IMR-90 (cell line): ENCODE data around the gene TMTC1. TPM values are rescaled to one million over a fixed set of nuclear protein-coding genes. Genes with fewer than 3 reads are reported as not detected.

ENCODE experiments used
- ATAC-seq: fragments of 200-7000 bp; cut with Tn5 transposase; 2 replicates; pipeline ENCODE4 v1.9.1; 2020; ENCODE audit warnings: low read depth, mild to moderate bottlenecking, moderate library complexity
- BruUV-seq: library from RNA; stranded (reverse); fragments of 400-500 nt; replicated peaks from 2 replicates; lab custom pipeline; 2021; lab: Mats Ljungman, UMichigan
- CTCF ChIA-PET: fragments of 300-600 bp; formaldehyde crosslinking; extraction: SDS; loops from one replicate; lab custom pipeline; 2021; ENCODE audit warnings: antibody characterized with exemption; lab: Yijun Ruan, JAX
- POLR2A ChIA-PET: fragments of 300-600 bp; sonication (Branson Sonifier 250); formaldehyde crosslinking; loops from one replicate; lab custom pipeline; 2022; ENCODE audit warnings: antibody characterized with exemption; ENCODE audit not compliant: unreplicated experiment; lab: Charles Lee
- DNase-seq: peaks from one replicate; pipeline ENCODE4 v3.0.0; 2013
- H2AFZ ChIP-seq: replicated peaks from 2 replicates; pipeline ENCODE3; 2013; ENCODE audit warnings: low read length, mild to moderate bottlenecking; ENCODE audit not compliant: poor library complexity
- H2AK5ac ChIP-seq: 2 replicates; pipeline ENCODE4 v1.6.1; 2013; ENCODE audit warnings: low read depth, low read length, inconsistent platforms
- H2AK9ac ChIP-seq: replicated peaks from 2 replicates; pipeline ENCODE3; 2013; ENCODE audit warnings: mild to moderate bottlenecking, low read depth, low read length, moderate library complexity; ENCODE audit not compliant: poor library complexity
- H2BK120ac ChIP-seq: 2 replicates; pipeline ENCODE4 v1.6.1; 2013; ENCODE audit warnings: low read depth, low read length, inconsistent platforms
- H2BK15ac ChIP-seq: 3 replicates; pipeline ENCODE4 v1.6.1; 2013; ENCODE audit warnings: low read depth, low read length, inconsistent platforms
- H2BK20ac ChIP-seq: 2 replicates; pipeline ENCODE4 v1.6.1; 2013; ENCODE audit warnings: low read depth, mild to moderate bottlenecking, inconsistent platforms, low read length, moderate library complexity
- H2BK5ac ChIP-seq: 2 replicates; pipeline ENCODE4 v1.6.1; 2013; ENCODE audit warnings: mild to moderate bottlenecking, low read depth, low read length, inconsistent platforms; ENCODE audit not compliant: poor library complexity, severe bottlenecking
- H3K14ac ChIP-seq: replicated peaks from 2 replicates; pipeline ENCODE4 v1.6.1; 2013; ENCODE audit warnings: low read depth, low read length, inconsistent platforms
- H3K18ac ChIP-seq: 2 replicates; pipeline ENCODE4 v1.6.1; 2013; ENCODE audit warnings: low read depth, low read length, control low read depth
- H3K23ac ChIP-seq: 2 replicates; pipeline ENCODE4 v1.6.1; 2013; ENCODE audit warnings: low read depth, low read length, inconsistent platforms
- H3K27ac ChIP-seq: 2 replicates; pipeline ENCODE4 v1.5.1; 2013; ENCODE audit warnings: mild to moderate bottlenecking, control low read depth, low read length; ENCODE audit not compliant: insufficient read depth
- H3K27me3 ChIP-seq: 2 replicates; pipeline ENCODE4 v1.6.1; 2013; ENCODE audit warnings: low read length; ENCODE audit not compliant: control insufficient read depth, insufficient read depth
- H3K36me3 ChIP-seq: 2 replicates; pipeline ENCODE4 v1.6.1; 2013; ENCODE audit warnings: low read length, mixed read lengths; ENCODE audit not compliant: control insufficient read depth, insufficient read depth
- H3K4ac ChIP-seq: 2 replicates; pipeline ENCODE4 v1.6.1; 2013; ENCODE audit warnings: low read depth, low read length, inconsistent platforms
- H3K4me1 ChIP-seq: 2 replicates; pipeline ENCODE4 v1.6.1; 2013; ENCODE audit warnings: low read length, mixed read lengths; ENCODE audit not compliant: control insufficient read depth, insufficient read depth
- H3K4me2 ChIP-seq: 2 replicates; pipeline ENCODE4 v1.6.1; 2013; ENCODE audit warnings: low read depth, mild to moderate bottlenecking, control low read depth, low read length, moderate library complexity
- H3K4me3 ChIP-seq: 2 replicates; pipeline ENCODE4 v1.5.1; 2013; ENCODE audit warnings: low read depth, mild to moderate bottlenecking, control low read depth, low read length, moderate library complexity; ENCODE audit not compliant: insufficient read depth
- H3K56ac ChIP-seq: 2 replicates; pipeline ENCODE4 v1.6.1; 2013; ENCODE audit warnings: low read length, inconsistent platforms; ENCODE audit not compliant: insufficient read depth; ENCODE audit errors: extremely low read depth
- H3K79me1 ChIP-seq, 2 experiments: 2 replicates each; pipeline ENCODE4 v1.6.1; 2013; ENCODE audit warnings: low read length in 2 of 2, inconsistent platforms in 1 of 2, low read depth in 1 of 2
- H3K9ac ChIP-seq: 2 replicates; pipeline ENCODE4 v1.6.1; 2013; ENCODE audit warnings: low read depth, low read length, control low read depth
- H3K9me1 ChIP-seq: 2 replicates; pipeline ENCODE4 v1.6.1; 2013; ENCODE audit warnings: low read length, inconsistent platforms; ENCODE audit not compliant: insufficient read depth
- H3K9me3 ChIP-seq: 2 replicates; pipeline ENCODE4 v1.6.1; 2013; ENCODE audit warnings: low read length; ENCODE audit not compliant: control insufficient read depth, insufficient read depth
- H4K20me1 ChIP-seq: 2 replicates; pipeline ENCODE4 v1.6.1; 2013; ENCODE audit warnings: low read length, inconsistent platforms; ENCODE audit not compliant: insufficient read depth
- H4K5ac ChIP-seq: 2 replicates; pipeline ENCODE4 v1.6.1; 2013; ENCODE audit warnings: mild to moderate bottlenecking, low read depth, low read length, control low read depth
- H4K8ac ChIP-seq, 2 experiments: 2 replicates each; pipeline ENCODE4 v1.6.1; 2013; ENCODE audit warnings: low read depth in 2 of 2, low read length in 2 of 2, control low read depth in 1 of 2, inconsistent platforms in 1 of 2
- H4K91ac ChIP-seq: 2 replicates; pipeline ENCODE4 v1.6.1; 2013; ENCODE audit warnings: low read depth, low read length, inconsistent platforms; ENCODE audit not compliant: insufficient read depth
- FOS ChIP-seq: fragments of 150-350 bp; IDR thresholded peaks from 2 replicates; pipeline ENCODE4 v1.6.1; 2016; ENCODE audit warnings: low read depth, low read length
- MAZ ChIP-seq: IDR thresholded peaks from 2 replicates; pipeline ENCODE4 v1.6.1; 2012; ENCODE audit warnings: low read depth, mild to moderate bottlenecking, low read length, improper control_type of control experiment, moderate library complexity, borderline replicate concordance
- RFX5 ChIP-seq: IDR thresholded peaks from 2 replicates; pipeline ENCODE4 v1.8.0; 2012; ENCODE audit warnings: low read depth, mild to moderate bottlenecking, low read length, moderate library complexity
- WGBS, 2 experiments: methylation state at CpG; one replicate each; pipeline versions ENCODE4 v1.1.5 to v1.1.7; 2013; ENCODE audit warnings: missing lambda C conversion rate in 2 of 2; ENCODE audit not compliant: insufficient read length in 1 of 2; ENCODE audit errors: extremely low coverage in 2 of 2; 5-methylcytosine and 5-hydroxymethylcytosine counted together
- dilution Hi-C: fragments of 300-500 bp; cut with HindIII; formaldehyde crosslinking; loops from one replicate; pipeline ENCODE4 v1.14.3; 2018; ENCODE audit warnings: low sequenced_read_pairs; ENCODE audit not compliant: unreplicated experiment
- in situ Hi-C: fragments of 300-500 bp; cut with MboI; formaldehyde crosslinking; loops from 3 replicates; pipeline ENCODE4 v1.14.3; 2019; ENCODE audit warnings: low sequenced_read_pairs, inconsistent platforms, mixed read lengths
- intact Hi-C: fragments of 100-400 bp; cut with micrococcal nuclease; formaldehyde crosslinking; loops from 2 replicates; pipeline ENCODE4 v1.10.0; 2022
- polyA plus RNA-seq, 3 experiments: library from polyadenylated mRNA; depleted of rRNA; stranded (reverse); fragments of >200 nt; gene quantifications; 2 replicates each; pipeline ENCODE4 v1.2.3, GENCODE V29; 2012; ENCODE audit warnings: low replicate concordance in 1 of 3
- total RNA-seq: library from RNA; depleted of rRNA; stranded (reverse); fragments of >200 nt; gene quantifications from 2 replicates; pipeline ENCODE4 v1.2.3, GENCODE V29; 2012

TMTC1 gene
- total and polyA plus RNA-seq, 2 of the 4 experiments (the other 2 are of a cell fraction): 12.5 to 36.4 TPM

DNA sequence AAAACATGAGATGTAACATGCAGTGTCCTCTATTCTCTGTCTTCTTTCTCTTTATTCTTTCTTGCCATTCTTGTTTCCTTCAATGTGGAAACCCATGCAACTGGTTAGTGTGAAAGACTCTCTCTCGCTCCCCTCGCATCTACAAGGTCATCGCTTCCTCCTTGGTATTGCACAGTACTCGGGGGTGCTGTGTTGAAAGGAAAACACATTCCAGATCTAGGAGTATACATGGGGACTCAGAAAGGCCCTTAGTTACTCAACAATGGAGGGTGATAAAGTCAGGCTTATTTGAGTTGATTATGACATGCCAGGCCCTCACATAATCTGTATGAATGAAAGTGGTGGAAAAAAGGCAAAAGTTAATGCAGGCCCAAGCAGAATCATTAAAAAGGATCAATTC lies 210.8 kb downstream of the TMTC1 start:
- no TSS peak for BruUV-seq
- in situ Hi-C loops (no loop called here), intact Hi-C loops (no loop called here), dilution Hi-C loops (no loop called here)
- Histone ChIP-seq H3K9me3 (no peaks in the 10 kb centered on the region), H4K5ac (no peak overlapping the region), H3K23ac (no peak overlapping the region), H3K4me2 (no peak overlapping the region), H3K9me1 (peaks cover 4% of the 10 kb centered on the region; the same call in 1 of the 2 replicates), H2AK5ac (no peak overlapping the region), H2BK20ac (no peak overlapping the region), H3K4me1 (peaks cover 2% of the 10 kb centered on the region), H3K4ac (no peak overlapping the region), H2AFZ (no peak overlapping the region), H3K4me3 (no peak overlapping the region), H4K20me1 (no peaks in the 10 kb centered on the region), H3K9ac (no peak overlapping the region), H3K27ac (no peak overlapping the region), H4K91ac (no peak overlapping the region), H3K36me3 (peaks cover 13% of the 10 kb centered on the region), H3K56ac (no peak overlapping the region), H2BK120ac (no peak overlapping the region), H2AK9ac (no peak overlapping the region), H3K18ac (no peak overlapping the region), H3K79me1 (peaks cover 0 to 5% of the 10 kb centered on the region in 2 experiments; a peak in 1 of 4 replicates), H3K27me3 (no peaks in the 10 kb centered on the region), H3K14ac (no peak overlapping the region), H4K8ac (no peak overlapping the region), H2BK15ac (no peak overlapping the region), H2BK5ac (no peak overlapping the region)
- ATAC-seq: no peak; the same call in 1 of the 2 replicates
- no peak for DNase-seq
- POLR2A ChIA-PET: no interaction called here
- CTCF ChIA-PET: interaction anchor here (1.3 kb wide), 1 partner anchor 52 kb away, joined by 3 read pairs; no protein-coding TSS in a partner anchor
- TF ChIP-seq RFX5 (no peak), FOS (no peak), MAZ (no peak)
- no CpG with 5 or more reads among the region's 4 CpGs for WGBS, 2 experiments
